Measurements from ENCODE around the gene CACNA1D.

CACNA1D gene

DNA sequence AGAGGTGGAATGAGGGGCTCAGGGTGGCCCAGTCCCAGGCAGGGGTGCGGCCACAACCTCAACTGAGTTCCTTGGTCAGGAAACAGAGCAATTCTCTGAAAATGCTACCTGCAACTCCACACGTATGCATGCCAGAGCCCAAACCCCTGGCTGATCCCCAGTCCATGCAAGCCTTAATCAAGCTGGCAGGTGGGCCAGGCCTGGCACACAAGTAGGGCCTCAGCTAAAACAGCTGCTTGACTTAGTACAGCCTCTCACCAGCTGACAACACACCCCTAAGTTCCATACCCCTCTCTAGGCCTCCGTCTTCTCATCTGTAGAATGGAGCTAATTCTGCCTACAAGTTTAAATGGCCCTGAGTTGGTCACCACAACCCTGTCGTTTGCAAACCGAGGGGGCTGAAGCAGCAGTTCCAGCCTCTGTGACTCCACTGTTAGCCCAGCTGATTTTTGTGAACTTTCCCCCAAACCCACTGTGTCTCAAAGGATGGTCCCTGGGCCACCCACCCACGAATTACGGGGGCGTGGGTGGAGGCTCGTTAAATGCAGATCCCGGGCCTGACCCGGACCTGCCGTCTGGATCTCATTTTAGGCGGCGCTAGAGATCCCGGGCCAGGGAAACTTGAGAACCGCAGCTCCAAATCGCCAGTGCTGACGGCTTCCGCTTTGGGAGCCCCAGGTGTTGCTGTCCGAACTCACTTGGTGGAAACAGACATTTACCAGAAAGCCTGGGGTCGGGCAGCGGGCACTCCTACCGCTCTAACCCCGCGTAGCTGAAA is 350.9 kb downstream of the CACNA1D start:
- peak; percentile 26 for DNase-seq (ENCODE audit: low read depth)

DNA sequence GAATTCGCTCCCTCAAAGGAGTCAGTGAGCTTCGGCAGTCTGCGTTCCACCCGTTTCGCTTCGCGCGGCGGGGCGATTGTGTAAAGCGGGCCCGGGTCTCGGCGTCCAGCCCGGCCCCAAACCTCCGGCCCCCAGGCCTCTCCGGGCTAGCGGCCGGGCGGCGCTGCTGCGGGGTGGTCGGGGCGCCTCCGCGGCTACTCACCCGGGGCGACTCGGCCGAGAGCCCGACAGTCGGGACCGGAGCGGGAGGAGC is 351.4 kb downstream of the CACNA1D start:
- no peak for DNase-seq (ENCODE audit: low read depth)

DNA sequence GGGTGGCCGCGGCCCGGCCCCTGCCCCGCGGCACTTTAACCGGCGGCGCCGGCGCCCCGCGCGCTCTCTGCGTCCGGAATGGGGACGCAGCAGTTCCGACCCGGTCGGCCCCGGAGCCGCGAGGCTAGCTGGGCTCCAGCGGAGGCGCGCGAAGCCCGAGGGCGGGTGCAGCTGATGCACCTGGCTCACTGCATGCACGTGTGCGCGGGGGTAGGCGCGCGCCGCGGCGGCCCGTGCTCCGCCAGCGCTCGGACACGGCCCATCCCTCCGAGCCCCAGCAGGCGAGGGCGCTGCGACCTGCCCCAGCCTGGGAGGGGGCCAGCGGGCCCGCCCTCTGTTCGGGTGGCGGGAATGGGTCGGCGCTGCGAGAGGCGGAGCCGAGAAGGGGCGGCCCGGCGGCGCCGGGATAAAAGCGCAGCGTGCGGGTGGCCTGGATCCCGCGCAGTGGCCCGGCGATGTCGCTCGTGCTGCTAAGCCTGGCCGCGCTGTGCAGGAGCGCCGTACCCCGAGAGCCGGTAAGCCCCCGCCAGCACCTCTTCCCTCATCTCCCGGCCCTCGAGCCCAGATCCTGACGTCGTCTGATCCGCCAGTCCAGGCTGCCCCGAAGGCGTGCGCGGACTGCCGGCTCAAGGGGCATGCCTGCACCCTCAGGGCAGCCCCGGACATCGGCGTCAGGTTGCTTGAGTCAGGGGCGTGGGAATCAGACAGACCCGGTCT is 351.9 kb downstream of the CACNA1D start, which contains the start of the genes CHDH and IL17RB:
TSS of gene CHDH (minus strand) at position 286 of the 717 bp plus-strand sequence. CDS start 22,411 bp downstream, outside the sequence.
TSS of gene IL17RB (plus strand) at position 435 of the 717 bp plus-strand sequence. CDS start at position 456, 21 bp downstream.
- no peak for DNase-seq (ENCODE audit: low read depth)

DNA sequence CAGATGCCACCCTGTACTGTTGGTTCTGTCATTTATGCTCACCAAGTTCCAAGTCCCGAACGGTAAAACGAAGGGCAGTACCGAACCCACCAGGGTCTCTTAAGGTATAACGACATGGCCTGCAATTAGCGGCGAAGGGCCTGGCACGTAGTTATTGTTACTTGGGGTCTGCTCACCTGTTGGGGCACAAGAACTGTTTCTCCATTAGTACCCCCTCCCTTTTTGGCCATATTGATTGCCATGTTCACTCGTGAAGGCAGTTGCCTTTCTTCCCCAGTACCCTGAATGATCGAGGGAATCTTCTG is 352.4 kb downstream of the CACNA1D start:
- no peak for DNase-seq (ENCODE audit: low read depth)

DNA sequence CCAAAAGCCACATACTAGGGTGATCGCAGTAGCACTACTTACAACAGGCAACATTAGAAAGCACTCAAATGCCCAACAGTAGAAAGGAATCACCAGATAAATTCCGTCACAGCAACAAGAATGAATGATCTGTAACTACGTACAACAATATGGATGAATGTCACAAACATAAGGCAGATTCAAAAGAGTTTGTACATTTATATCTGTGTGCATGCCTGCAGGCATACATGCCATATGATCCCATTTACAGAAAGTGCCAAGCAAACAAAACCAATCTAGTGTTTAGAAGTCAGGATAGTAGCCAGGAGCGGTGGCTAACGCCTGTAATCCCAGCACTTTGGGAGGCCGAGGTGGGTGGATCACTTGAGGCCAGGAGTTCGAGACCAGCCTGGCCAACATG is 355.5 kb downstream of the CACNA1D start:
- DNase-seq (ENCODE audit: low read depth): no peak

DNA sequence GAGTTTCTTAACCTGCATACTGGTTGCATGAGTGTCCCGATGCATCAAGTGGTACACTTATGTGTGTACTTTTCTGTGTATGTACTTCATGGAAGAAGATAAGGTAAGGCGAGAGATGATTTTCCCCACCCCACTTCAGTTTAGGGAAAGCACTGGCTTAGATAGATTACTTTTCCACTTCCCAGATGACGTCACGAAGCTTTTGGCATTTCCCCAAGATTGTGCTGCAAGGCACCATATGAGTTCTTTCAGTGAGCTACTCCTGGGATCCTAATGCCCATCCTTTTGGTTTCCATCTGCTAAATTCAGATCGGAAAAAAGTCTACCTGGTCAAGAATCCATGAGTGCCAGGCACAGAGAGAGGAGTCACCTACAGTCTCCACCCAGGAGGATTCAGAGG is 356.5 kb downstream of the CACNA1D start:
- DNase-seq (ENCODE audit: low read depth): peak; percentile 46

DNA sequence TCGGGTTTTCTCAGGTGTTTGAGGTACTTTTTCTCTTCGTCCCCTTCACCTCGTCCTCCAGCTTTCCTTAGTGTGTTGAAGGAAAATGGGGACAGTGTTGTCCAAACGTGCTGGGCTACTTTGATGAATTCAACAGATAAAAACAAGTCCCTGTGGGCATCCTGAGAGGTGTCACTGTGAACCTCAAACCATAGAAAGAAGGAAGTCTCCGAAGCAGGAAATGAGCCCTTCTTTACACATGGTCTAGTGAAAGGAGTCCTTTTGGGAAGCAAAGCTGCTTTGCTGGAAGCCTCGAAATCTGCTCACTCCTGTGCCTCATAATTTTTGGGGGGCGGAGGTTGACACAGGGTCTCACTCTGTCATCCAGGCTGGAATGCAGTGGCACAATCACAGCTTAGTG is 362.6 kb downstream of the CACNA1D start:
- DNase-seq (ENCODE audit: low read depth): no peak

DNA sequence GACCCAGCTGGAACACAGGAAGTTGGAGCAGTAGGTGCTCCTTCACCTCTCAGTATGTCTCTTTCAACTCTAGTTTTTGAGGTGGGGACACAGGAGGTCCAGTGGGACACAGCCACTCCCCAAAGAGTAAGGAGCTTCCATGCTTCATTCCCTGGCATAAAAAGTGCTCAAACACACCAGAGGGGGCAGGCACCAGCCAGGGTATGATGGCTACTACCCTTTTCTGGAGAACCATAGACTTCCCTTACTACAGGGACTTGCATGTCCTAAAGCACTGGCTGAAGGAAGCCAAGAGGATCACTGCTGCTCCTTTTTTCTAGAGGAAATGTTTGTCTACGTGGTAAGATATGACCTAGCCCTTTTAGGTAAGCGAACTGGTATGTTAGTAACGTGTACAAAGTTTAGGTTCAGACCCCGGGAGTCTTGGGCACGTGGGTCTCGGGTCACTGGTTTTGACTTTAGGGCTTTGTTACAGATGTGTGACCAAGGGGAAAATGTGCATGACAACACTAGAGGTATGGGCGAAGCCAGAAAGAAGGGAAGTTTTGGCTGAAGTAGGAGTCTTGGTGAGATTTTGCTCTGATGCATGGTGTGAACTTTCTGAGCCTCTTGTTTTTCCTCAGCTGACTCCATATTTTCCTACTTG is 363.8 kb downstream of the CACNA1D start:
- no peak for DNase-seq (ENCODE audit: low read depth)

DNA sequence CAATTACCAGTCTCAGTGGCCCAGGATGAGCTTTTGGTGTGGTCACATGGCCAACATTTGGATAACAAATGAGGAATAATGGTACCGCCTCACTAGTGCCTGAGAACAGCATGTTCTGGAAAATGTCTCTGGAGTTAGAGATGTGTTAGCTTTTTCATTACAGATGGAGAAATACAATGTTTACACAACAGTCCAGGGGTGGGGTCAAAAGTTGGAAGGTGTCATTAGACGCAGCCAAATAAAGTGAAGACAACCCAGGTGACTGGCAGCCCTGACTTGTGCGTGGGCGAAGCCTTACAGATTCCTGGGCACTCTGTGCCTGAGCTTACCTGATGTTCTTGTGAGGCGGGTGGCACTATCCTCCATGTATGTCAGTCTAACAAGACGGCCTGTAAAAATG is 364.8 kb downstream of the CACNA1D start:
- no peak for DNase-seq (ENCODE audit: low read depth)

DNA sequence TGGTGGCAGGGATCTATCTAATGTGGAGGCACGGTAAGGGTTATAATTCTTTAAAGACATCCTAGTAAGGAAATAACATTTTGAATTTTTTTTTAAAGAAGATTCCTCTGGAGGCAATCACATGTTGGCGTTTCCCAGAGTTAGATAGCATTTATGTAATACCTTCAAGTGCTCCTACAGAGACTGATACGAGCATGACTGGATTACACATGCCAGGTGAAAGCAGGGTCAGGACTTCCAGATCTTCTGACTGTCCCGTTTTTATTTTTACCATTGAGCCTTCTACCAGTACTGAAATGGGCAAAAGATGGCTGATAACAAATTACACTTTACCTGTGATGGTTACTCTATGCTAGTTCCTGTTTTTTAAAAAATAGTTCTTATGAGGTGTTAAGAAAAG is 365.8 kb downstream of the CACNA1D start:
- no peak for DNase-seq (ENCODE audit: low read depth)

DNA sequence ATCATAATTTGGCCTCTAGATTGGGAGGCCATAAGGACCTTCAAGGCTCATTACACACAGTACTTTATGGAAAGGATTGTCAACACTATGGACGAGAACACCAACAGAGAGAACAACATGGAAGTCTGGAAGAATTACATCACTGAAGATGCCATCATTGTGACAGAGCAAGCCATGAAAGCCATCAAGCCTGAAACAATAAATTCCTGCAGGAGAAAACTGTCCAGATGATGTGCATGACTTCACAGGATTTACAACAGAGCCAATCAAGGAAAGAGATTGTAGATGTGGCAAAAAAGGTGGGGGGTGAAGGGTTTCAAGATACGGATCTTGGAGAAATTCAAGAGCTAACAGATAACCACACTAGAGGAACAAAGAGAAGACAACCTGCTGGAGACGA is 367.8 kb downstream of the CACNA1D start:
- no peak for DNase-seq (ENCODE audit: low read depth)

DNA sequence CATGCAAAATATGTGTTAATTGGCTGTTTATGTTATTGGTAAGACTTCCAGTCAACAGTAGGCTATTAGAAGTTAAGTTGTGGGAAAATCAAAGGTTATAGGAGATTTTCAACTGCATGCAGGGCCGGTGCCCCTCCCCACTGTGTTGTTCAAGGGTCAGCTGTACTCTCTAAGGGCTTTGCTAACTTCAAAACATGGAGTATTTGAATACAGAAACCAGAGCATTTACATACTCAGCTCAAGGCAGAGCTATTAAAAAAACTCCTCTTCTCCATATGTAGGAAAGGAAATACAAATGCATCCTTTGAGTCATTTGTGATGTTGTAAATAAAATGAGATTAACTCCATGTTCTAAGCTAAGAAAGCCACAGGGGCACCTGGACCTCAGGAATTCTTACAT is 368.7 kb downstream of the CACNA1D start:
- DNase-seq (ENCODE audit: low read depth): no peak
